Thyroid gland (tissue), 4 donors: ENCODE results near the gene INO80.

Experiments used
- POLR2A ChIP-seq, 2 donors: fragments of 450-650 bp; IDR thresholded peaks; one replicate each; pipeline ENCODE4 v1.6.1; 2017; ENCODE audit warnings: antibody characterized with exemption in 2 of 2, mild to moderate bottlenecking in 2 of 2, moderate library complexity in 1 of 2
- TF ChIP-seq, protein P1 (sequence below), 6 experiments: fragments of 200-600 bp in 3 of 6; fragments of 450-650 bp in 3 of 6; sonication (generic) in 3 of 6; IDR thresholded peaks; one replicate each; pipeline ENCODE4 v1.5.1; 2016 to 2019; ENCODE audit warnings: antibody characterized with exemption in 6 of 6, mild to moderate bottlenecking in 2 of 6, inconsistent platforms in 1 of 6, moderate library complexity in 1 of 6

DNA sequence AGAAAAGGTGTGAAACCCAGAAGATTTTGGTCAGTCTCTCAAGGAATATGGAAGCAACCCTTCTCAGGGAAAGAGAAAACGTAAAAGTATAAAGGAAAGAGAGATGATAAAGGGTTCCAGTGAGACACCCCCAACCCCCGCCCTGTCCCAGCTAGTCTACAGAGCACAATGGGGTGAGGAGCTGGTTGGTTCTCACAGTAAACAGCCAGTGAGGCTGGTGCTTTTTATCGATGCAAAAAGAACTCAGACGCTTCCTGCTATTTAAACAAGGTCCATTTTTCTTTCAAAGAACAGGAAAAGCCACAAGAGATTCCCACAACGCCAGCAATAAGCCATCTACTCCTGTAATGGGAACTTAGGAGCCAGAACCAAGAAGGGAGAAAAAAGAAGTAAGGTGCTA is 96.9 kb downstream of the INO80 start:
- TF ChIP-seq POLR2A (IDR thresholded peaks at IDR 0.05) = no peak
- TF ChIP-seq, protein P1, sequence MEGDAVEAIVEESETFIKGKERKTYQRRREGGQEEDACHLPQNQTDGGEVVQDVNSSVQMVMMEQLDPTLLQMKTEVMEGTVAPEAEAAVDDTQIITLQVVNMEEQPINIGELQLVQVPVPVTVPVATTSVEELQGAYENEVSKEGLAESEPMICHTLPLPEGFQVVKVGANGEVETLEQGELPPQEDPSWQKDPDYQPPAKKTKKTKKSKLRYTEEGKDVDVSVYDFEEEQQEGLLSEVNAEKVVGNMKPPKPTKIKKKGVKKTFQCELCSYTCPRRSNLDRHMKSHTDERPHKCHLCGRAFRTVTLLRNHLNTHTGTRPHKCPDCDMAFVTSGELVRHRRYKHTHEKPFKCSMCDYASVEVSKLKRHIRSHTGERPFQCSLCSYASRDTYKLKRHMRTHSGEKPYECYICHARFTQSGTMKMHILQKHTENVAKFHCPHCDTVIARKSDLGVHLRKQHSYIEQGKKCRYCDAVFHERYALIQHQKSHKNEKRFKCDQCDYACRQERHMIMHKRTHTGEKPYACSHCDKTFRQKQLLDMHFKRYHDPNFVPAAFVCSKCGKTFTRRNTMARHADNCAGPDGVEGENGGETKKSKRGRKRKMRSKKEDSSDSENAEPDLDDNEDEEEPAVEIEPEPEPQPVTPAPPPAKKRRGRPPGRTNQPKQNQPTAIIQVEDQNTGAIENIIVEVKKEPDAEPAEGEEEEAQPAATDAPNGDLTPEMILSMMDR (IDR thresholded peaks at IDR 0.05) = no peak
